HG02623 (cell line): ENCODE measurements around the gene AP4B1.
"Not testable (repeated sequence)": the region's sequence is repeated elsewhere in the genome, so short reads cannot be mapped to it uniquely, and the experiment has no call there.

ENCODE experiments used
- ATAC-seq: cut with Tn5 transposase; IDR thresholded peaks from one replicate; pipeline ENCODE4 v1.9.1; 2021; ENCODE audit warnings: moderate library complexity; ENCODE audit not compliant: unreplicated experiment

The AP4B1 gene

DNA sequence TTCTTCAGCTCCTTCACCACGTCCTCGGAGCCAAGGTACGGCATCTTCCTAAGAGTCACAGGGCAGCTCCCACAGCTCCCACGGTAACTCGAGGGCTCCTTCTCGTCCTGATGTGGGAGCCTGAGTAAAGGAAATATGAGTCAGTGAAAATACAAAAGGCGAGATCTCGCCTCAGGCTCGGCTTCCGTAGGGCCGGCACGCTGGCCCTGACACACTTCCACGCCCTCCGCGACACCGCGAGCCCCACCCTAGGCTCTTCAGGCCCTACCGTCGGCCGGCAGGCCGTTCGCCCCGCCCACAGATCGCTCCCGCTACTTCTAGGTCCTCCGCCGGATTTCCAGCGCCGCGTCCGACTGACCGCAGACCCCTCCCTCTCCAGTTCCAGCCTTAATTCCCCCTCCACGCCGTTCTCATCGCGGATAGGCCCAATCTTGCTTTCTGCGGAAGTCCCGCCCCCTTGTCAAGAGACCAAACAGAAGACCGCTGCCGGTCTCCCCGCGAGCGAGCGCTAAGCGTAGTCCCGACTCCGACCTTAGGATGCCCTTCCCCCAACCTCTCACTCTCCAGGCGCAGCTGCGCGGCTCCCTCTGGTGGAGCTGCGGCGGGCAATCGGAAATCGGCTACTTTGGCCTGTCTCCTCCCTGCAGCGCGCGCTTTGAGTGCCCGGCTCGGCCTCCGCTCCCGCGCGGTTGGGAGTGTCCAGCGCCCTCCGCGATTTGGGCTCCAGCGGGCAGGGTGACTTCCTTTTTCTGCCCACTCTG, at the start of gene AP4B1, which contains the start of gene DCLRE1B:
Gene AP4B1 (minus strand): TSS at position 126 of the 761 bp plus-strand sequence. CDS start 82 bp downstream, at position 44.
Gene DCLRE1B (plus strand): TSS at position 653 of the 761 bp plus-strand sequence. CDS start 261 bp downstream, outside the sequence.
- peak; percentile 87 for ATAC-seq

DNA sequence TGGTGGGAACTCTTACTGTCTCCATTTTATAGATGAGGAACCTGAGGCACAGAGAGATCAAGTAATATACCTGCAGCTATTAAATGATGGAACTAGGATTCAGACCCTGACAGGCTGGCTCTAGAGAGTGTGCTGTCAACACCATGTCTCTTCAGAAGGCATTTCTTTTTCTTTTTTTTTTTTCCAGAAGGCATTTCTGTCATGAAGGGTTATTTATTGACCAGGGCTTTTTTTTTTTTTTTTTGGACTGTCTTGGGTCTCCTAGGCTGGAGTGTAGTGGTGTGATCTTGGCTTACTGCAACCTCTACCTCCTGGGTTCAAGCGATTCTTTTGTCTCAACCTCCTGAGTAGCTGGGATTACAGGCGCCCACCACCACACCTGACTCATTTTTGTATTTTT, 47.1 kb upstream of the AP4B1 start:
- ATAC-seq, result no peak

- ATAC-seq, result no peak
These were observed 46.3 kb upstream of the AP4B1 start for GRCh38 chr1:113950908-113951307.

DNA sequence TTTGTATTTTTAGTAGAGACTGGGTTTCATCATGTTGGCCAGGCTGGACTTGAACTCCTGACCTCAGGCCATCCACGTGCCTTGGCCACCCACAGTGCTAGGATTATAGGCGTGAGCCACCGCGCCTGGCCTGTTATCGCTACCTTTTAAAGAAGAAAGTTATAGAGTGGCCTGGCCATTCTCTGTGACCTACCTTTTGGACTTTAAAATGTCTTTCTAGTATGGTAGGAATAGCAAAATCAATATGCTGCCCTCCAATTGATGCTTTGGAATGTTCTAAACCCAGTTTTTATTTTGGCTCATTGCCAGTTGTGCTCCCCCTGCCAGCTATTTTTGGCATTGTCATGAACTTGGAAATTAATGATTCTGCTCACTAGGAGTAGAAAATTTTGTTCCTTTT, 44.4 kb upstream of the AP4B1 start:
- no peak for ATAC-seq

- not testable (repeated sequence) for ATAC-seq
These were observed 43.6 kb upstream of the AP4B1 start for GRCh38 chr1:113948151-113948550.

DNA sequence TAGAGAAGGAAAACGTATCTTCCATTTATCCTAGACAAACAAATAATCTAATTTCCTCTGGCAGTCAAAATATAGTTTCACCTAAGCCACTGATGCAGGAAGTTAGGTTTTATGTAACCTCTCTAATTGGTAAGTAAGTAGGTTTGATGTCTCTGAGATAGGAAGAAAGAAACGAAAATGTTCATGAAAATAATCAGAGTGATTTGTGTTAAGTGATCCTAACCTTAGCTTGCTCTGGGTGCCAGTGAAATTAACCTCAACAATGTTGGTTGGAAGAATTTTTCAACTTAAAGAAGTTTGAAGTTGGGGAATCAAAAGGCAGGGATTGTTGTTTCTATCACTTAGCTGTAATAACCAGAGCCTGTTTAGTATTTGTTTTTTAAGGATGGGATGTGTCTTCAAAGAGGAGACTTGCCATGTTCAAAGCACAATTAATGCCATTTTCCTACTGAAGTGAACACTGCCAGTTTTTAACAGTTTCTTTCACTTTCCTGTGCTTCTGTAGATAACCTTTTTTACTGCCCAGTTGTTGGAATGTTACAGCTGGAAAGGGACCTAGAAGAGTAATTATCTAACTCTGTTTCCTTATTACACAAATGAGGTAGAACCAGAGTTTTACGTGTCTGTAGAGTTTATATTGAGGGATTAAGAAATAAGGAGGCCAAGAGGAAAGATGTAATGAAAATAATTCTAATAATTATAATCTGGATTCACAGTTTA, 42.9 kb upstream of the AP4B1 start:
- no peak for ATAC-seq

GRCh38 chr1:113946678-113947387, 42.2 kb upstream of the AP4B1 start:
- no peak for ATAC-seq

GRCh38 chr1:113946112-113946511, 41.5 kb upstream of the AP4B1 start:
- no peak for ATAC-seq

GRCh38 chr1:113945329-113945728, 40.7 kb upstream of the AP4B1 start:
- no peak for ATAC-seq

DNA sequence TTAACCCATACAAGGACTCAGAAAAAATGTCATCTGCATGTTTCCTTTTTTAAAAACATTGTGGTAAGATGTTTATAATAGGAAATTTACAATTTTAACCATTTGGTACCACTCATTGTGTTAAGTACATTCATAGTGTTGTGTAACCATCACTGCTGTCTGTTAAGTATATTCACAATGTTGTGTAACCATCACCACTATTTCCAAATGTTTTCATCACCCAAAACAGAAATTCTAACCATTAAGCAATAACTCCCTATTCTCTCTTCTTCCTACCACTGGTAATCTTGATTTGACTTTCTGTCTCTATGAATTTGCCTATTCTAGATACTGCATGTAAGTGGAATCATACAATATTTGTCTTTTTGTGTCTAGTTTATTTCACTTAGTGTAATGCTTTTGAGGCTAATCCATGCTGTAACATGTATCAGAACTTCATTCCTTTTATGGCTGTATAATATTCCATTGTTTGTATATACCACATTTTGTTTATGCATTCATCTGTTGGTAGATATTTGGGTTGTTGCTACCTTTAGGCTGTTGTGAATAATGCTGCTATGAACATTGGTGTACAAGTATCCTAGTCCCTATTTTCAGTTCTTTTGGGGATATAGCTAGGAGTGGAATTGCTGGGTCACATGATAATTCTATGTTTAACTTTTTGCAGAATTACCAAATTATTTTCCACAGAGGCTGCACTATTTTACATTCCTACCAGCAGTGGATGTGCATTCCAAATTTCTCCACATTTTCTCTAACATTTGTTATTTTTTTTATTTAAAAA, 38.6 kb upstream of the AP4B1 start:
- no peak for ATAC-seq

DNA sequence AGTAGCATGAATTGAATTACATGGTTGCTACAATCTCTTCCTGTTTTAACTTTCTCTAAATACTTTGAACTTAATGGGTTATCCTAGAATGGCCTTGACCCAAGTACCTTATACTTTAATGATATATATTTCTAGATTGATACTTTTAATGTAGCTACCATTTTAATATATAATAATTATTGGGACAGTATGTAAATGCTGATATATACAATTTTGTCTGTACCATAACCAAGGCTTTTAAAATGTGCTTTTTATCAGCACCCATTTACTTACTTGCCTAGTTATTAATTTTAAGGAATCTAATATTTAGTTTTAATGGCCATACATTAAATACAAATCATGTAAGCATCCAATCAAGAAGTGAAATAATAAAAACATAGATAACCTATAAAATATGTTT, 37.9 kb upstream of the AP4B1 start:
- no peak for ATAC-seq

DNA sequence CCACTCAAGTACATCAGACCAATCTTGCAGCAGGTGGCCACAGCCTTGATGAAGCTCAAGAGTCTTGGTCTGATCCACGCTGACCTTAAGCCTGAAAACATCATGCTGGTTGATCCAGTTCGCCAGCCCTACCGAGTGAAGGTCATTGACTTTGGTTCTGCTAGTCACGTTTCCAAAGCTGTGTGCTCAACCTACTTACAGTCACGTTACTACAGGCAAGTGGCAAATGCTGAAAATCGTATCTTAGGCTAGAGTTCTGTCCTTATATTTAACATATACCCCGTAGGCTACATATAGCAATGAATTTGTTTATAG, 36.6 kb upstream of the AP4B1 start:
- no peak for ATAC-seq

GRCh38 chr1:113940365-113941244, 36.0 kb upstream of the AP4B1 start:
- peak; percentile 70 for ATAC-seq

GRCh38 chr1:113938192-113938591, 33.6 kb upstream of the AP4B1 start:
- no peak for ATAC-seq

GRCh38 chr1:113937146-113937545, 32.5 kb upstream of the AP4B1 start:
- ATAC-seq, result no peak

- no peak for ATAC-seq
These were observed 31.4 kb upstream of the AP4B1 start for GRCh38 chr1:113935970-113936369.

DNA sequence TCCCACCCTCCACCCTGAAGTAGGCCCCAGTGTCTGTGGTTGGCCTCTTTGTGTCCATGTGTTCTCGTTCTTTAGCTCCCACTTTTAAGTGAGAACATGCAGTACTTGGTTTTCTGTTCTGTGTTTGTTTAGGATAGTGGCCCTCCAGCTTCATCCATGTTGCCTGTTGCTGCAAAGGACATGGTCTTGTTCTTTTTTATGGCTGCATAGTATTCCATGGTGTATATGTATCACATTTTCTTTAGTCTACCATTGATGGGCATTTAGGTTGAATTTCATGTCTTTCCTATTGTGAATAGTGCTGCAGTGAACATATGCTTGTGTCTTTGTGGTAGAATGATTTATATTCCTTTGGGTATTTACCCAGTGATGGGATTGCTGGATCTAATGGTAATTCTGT, 30.6 kb upstream of the AP4B1 start:
- ATAC-seq, result no peak

DNA sequence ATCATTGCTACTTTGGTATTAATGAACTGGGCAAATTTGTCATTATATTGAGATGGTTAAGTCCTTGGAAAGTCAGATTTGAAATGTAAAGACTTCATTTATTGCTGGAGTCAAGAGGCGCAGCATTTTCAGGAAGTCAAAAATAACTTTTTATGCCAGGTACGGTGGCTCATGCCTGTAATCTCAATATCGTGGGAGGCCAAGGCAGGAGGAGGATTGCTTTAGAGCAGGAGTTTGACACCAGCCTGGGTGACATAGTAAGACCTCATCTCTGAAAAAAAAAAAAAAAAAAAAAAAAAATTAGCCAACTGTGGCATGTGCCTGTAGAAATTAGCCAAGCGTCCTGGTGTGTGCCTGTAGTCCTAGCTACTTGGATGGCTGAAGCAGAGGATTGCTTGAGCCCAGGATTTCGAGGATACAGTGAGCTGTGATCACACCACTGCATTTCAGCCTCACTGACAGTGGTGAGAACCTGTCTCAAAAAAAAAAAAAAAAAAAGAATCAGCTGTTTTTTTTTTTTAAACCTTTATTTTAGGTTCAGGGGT, 30.0 kb upstream of the AP4B1 start:
- no peak for ATAC-seq

DNA sequence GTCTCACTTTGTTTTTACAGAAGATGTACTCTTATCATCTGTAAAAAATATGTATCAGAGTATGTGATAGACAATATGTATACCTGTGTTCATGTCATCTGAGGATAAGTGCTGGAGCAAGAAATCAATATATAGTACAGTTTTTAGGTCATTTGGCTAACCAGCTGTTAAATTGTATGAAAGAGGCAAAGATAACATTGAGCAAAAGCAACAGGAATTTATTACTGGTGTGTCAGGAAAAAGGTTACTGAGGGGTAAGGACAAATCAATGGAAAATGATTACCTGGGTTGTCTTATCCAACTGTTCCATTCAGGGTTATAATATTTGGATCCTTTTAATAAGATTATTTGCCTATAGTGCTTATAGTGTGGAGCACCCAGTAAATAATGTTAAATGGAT, 29.4 kb upstream of the AP4B1 start:
- ATAC-seq, result no peak

- ATAC-seq, result no peak
These were observed 26.9 kb upstream of the AP4B1 start for GRCh38 chr1:113931451-113931851.
